ENCODE results near the gene C13orf42. TPM values are rescaled to one million over a fixed set of nuclear protein-coding genes. Genes with fewer than 3 reads are reported as not detected.

C13orf42 gene
- total RNA-seq, 1 experiment from 2014 or later, result not detected

- no peaks in the 10 kb centered on the region for H3K79me2 ChIP-seq (ENCODE audit: insufficient read depth, low read length)
- intact Hi-C loops (cut with micrococcal nuclease), result loop anchor here (10.0 kb wide), 2 partner anchors 534 to 1224 kb away; no protein-coding TSS in a partner anchor
- no peak overlapping the region for H3K4me3 ChIP-seq (replicated peaks in 1 of 2; ENCODE audit: low read depth in 1 of 2, low read length in 2 of 2)
- no peak overlapping the region for H2AFZ ChIP-seq (ENCODE audit: low read depth, low read length, poor library complexity, severe bottlenecking)
- H3K27ac ChIP-seq (ENCODE audit: low read depth, low read length), result no peak overlapping the region
- DNase-seq (ENCODE audit: low read depth, low spot score) (no peak), ATAC-seq (no peak)
- TF ChIP-seq EGR1 (IDR thresholded peaks at IDR 0.05; ENCODE audit: low read depth) (no peak), REST (IDR thresholded peaks at IDR 0.05; ENCODE audit: low read depth) (no peak), SRF (IDR thresholded peaks at IDR 0.05; ENCODE audit: low read depth) (no peak), POLR2A (IDR thresholded peaks at IDR 0.05; ENCODE audit: borderline replicate concordance, extremely low read depth, insufficient read depth, insufficient read length) (no peak), POLR2AphosphoS5 (IDR thresholded peaks at IDR 0.05; ENCODE audit: low read depth, low read length) (no peak), FOSL1 (IDR thresholded peaks at IDR 0.05; ENCODE audit: low read depth) (no peak), ELF1 (IDR thresholded peaks at IDR 0.05; ENCODE audit: borderline replicate concordance, low read depth) (no peak), TCF7L2 (IDR thresholded peaks at IDR 0.05; ENCODE audit: borderline replicate concordance, extremely low read depth, insufficient read depth, insufficient read length) (no peak), ZFX (IDR thresholded peaks at IDR 0.05) (no peak), CEBPB (IDR thresholded peaks at IDR 0.05; ENCODE audit: low read depth) (no peak)
- H4K20me1 ChIP-seq (ENCODE audit: insufficient read depth), result no peaks in the 10 kb centered on the region
- no peak overlapping the region for H3K9ac ChIP-seq (ENCODE audit: low read length)
- H3K9me3 ChIP-seq (ENCODE audit: control insufficient read depth in 1 of 2, insufficient read depth in 1 of 2, low read depth in 1 of 2, low read length in 2 of 2), result no peaks in the 10 kb centered on the region
- H3K4me2 ChIP-seq (ENCODE audit: low read length), result no peak overlapping the region
- no peaks in the 10 kb centered on the region for H3K9me2 ChIP-seq (ENCODE audit: insufficient read depth)
- H3K36me3 ChIP-seq (ENCODE audit: control insufficient read depth in 1 of 2, insufficient read depth in 2 of 2, low read length in 2 of 2), result no peaks in the 10 kb centered on the region
- CTCF ChIA-PET, result interaction anchor here (1.2 to 1.4 kb wide), 2 partner anchors 12 to 1398 kb away, joined by 3 read pairs; no protein-coding TSS in a partner anchor
- RAD21 ChIA-PET (ENCODE audit: low non-redundant PET in 1 of 2, low total read pairs in 2 of 2, uncharacterized antibody in 2 of 2, unreplicated experiment in 2 of 2), result no interaction called here
- no TSS peak for BruUV-seq (replicated peaks)
- H3K27me3 ChIP-seq (ENCODE audit: insufficient read depth, low read length), result no peaks in the 10 kb centered on the region
- peaks cover 0 to 4% of the 10 kb centered on the region in 2 experiments; a peak in 2 of 4 replicates for H3K4me1 ChIP-seq (ENCODE audit: control insufficient read depth in 1 of 2, insufficient read depth in 2 of 2, low read length in 2 of 2)
- POLR2A ChIA-PET, result no interaction called here
Measured at GRCh38 chr13:51068501-51068900, 42.6 kb downstream of the C13orf42 start.
